H1 (cell line): ENCODE measurements around the gene SIK2. TPM values are rescaled to one million over a fixed set of nuclear protein-coding genes. Genes with fewer than 3 reads are reported as not detected.

ENCODE experiments used
- BCL11A ChIP-seq, 2 experiments: IDR thresholded peaks; one replicate each; pipeline ENCODE4 v1.6.1; 2011; ENCODE audit warnings: low read depth in 2 of 2, low read length in 2 of 2, mild to moderate bottlenecking in 2 of 2
- RAD21 ChIP-seq, 2 experiments: IDR thresholded peaks in 1 of 2; conservative IDR thresholded peaks in 1 of 2; 2 replicates each; pipeline ENCODE4 v1.6.1; 2011; ENCODE audit warnings: low read depth in 2 of 2, low read length in 2 of 2, improper control_type of control experiment in 1 of 2, inconsistent platforms in 1 of 2, mild to moderate bottlenecking in 1 of 2, moderate library complexity in 1 of 2
- SIX5 ChIP-seq: IDR thresholded peaks from 2 replicates; pipeline ENCODE4 v1.6.1; 2011; ENCODE audit warnings: mild to moderate bottlenecking, low read depth, low read length
- polyA plus RNA-seq, 7 experiments: library from polyadenylated mRNA; depleted of rRNA in 3 of 7; stranded (reverse) in 5 of 7; unstranded in 2 of 7; fragments of >200 nt in 5 of 7; fragments of 200-250 nt in 2 of 7; gene quantifications; 1 replicate in 5 of 7; 2 replicates in 1 of 7; 4 replicates in 1 of 7; pipeline versions ENCODE4 v1.2.1 to v1.2.3, GENCODE V29; 2011 to 2013; ENCODE audit warnings: missing spikeins in 2 of 7, mixed read lengths in 2 of 7
- total RNA-seq: library from RNA; stranded (reverse); fragmentation: NEBNext Ultra II Directional; extraction: Animal tissue kit (Norgen Biotek cat#: 25700); gene quantifications from 2 replicates; pipeline ENCODE4 v1.2.1, GENCODE V29; 2021
- TF ChIP-seq, protein P1 (sequence below): fragments of 300-600 bp; sonication (generic); IDR thresholded peaks from 2 replicates; pipeline ENCODE4 v1.7.1; 2012; ENCODE audit warnings: low read length, moderate library complexity, mild to moderate bottlenecking, inconsistent platforms; ENCODE audit not compliant: insufficient replicate concordance

Gene SIK2
- total and polyA plus RNA-seq, 2 of the 8 experiments (the other 6 are each of a cell fraction or from before 2014, with no cell fraction given), result 8.8 to 11.2 TPM

DNA sequence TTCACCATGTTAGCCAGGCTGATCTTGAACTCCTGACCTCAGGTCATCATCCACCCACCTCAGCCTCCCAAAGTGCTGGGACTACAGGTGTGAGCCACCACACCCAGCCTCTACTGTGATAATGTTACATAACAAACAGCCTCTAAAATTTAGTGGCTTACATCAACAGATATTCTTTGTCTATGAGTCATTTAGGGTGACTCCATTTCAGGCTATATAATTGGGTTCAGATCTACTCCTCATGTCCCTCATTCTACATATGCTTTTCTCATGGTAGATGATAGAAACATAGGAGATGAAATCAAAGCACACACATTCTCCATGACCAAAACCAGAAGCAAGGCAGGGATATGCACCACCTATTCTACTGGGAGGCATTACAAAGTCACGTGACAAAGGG is 72.7 kb downstream of the SIK2 start (continued):
- TF ChIP-seq, protein P1, sequence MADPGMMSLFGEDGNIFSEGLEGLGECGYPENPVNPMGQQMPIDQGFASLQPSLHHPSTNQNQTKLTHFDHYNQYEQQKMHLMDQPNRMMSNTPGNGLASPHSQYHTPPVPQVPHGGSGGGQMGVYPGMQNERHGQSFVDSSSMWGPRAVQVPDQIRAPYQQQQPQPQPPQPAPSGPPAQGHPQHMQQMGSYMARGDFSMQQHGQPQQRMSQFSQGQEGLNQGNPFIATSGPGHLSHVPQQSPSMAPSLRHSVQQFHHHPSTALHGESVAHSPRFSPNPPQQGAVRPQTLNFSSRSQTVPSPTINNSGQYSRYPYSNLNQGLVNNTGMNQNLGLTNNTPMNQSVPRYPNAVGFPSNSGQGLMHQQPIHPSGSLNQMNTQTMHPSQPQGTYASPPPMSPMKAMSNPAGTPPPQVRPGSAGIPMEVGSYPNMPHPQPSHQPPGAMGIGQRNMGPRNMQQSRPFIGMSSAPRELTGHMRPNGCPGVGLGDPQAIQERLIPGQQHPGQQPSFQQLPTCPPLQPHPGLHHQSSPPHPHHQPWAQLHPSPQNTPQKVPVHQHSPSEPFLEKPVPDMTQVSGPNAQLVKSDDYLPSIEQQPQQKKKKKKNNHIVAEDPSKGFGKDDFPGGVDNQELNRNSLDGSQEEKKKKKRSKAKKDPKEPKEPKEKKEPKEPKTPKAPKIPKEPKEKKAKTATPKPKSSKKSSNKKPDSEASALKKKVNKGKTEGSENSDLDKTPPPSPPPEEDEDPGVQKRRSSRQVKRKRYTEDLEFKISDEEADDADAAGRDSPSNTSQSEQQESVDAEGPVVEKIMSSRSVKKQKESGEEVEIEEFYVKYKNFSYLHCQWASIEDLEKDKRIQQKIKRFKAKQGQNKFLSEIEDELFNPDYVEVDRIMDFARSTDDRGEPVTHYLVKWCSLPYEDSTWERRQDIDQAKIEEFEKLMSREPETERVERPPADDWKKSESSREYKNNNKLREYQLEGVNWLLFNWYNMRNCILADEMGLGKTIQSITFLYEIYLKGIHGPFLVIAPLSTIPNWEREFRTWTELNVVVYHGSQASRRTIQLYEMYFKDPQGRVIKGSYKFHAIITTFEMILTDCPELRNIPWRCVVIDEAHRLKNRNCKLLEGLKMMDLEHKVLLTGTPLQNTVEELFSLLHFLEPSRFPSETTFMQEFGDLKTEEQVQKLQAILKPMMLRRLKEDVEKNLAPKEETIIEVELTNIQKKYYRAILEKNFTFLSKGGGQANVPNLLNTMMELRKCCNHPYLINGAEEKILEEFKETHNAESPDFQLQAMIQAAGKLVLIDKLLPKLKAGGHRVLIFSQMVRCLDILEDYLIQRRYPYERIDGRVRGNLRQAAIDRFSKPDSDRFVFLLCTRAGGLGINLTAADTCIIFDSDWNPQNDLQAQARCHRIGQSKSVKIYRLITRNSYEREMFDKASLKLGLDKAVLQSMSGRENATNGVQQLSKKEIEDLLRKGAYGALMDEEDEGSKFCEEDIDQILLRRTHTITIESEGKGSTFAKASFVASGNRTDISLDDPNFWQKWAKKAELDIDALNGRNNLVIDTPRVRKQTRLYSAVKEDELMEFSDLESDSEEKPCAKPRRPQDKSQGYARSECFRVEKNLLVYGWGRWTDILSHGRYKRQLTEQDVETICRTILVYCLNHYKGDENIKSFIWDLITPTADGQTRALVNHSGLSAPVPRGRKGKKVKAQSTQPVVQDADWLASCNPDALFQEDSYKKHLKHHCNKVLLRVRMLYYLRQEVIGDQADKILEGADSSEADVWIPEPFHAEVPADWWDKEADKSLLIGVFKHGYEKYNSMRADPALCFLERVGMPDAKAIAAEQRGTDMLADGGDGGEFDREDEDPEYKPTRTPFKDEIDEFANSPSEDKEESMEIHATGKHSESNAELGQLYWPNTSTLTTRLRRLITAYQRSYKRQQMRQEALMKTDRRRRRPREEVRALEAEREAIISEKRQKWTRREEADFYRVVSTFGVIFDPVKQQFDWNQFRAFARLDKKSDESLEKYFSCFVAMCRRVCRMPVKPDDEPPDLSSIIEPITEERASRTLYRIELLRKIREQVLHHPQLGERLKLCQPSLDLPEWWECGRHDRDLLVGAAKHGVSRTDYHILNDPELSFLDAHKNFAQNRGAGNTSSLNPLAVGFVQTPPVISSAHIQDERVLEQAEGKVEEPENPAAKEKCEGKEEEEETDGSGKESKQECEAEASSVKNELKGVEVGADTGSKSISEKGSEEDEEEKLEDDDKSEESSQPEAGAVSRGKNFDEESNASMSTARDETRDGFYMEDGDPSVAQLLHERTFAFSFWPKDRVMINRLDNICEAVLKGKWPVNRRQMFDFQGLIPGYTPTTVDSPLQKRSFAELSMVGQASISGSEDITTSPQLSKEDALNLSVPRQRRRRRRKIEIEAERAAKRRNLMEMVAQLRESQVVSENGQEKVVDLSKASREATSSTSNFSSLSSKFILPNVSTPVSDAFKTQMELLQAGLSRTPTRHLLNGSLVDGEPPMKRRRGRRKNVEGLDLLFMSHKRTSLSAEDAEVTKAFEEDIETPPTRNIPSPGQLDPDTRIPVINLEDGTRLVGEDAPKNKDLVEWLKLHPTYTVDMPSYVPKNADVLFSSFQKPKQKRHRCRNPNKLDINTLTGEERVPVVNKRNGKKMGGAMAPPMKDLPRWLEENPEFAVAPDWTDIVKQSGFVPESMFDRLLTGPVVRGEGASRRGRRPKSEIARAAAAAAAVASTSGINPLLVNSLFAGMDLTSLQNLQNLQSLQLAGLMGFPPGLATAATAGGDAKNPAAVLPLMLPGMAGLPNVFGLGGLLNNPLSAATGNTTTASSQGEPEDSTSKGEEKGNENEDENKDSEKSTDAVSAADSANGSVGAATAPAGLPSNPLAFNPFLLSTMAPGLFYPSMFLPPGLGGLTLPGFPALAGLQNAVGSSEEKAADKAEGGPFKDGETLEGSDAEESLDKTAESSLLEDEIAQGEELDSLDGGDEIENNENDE, result no peak
- no peak for TF ChIP-seq RAD21 (IDR thresholded peaks at IDR 0.05 in 1 of 2, conservative IDR thresholded peaks at IDR 0.05 in 1 of 2; ENCODE audit: low read depth in 2 of 2, low read length in 2 of 2)
- no peak for TF ChIP-seq SIX5
- TF ChIP-seq BCL11A (IDR thresholded peaks at IDR 0.05; ENCODE audit: low read depth in 2 of 2, low read length in 2 of 2), result no peak
